COLO829 (cell line): ENCODE data around the gene TMEM131.
"Not testable (repeated sequence)": the region's sequence is repeated elsewhere in the genome, so short reads cannot be mapped to it uniquely, and the experiment has no call there.

Source experiments
- DNase-seq: peaks from one replicate; pipeline ENCODE4 v3.0.0; 2012; ENCODE audit warnings: low spot score

TMEM131 gene

GRCh38 chr2:97995734-97996624 lies at the start of gene TMEM131:
TMEM131 (minus strand) TSS chr2:97995948; CDS start chr2:97995662, 286 bp downstream.
- peak; percentile 90 for DNase-seq

- not testable (repeated sequence) for DNase-seq
Observed at GRCh38 chr2:98044730-98045129, 49.0 kb upstream of the TMEM131 start.

GRCh38 chr2:98043101-98043500 lies 47.4 kb upstream of the TMEM131 start:
- DNase-seq: no peak

GRCh38 chr2:98040331-98040939 lies 44.7 kb upstream of the TMEM131 start:
- no peak for DNase-seq

- no peak for DNase-seq
Observed at GRCh38 chr2:98039085-98039756, 43.5 kb upstream of the TMEM131 start.

GRCh38 chr2:98037666-98038336 lies 42.1 kb upstream of the TMEM131 start:
- no peak for DNase-seq

GRCh38 chr2:98037206-98037605 lies 41.5 kb upstream of the TMEM131 start:
- no peak for DNase-seq

- no peak for DNase-seq
Observed at GRCh38 chr2:98036349-98037000, 40.7 kb upstream of the TMEM131 start.

GRCh38 chr2:98034745-98035144 lies 39.0 kb upstream of the TMEM131 start:
- DNase-seq: no peak

GRCh38 chr2:98032086-98032485 lies 36.3 kb upstream of the TMEM131 start:
- no peak for DNase-seq

GRCh38 chr2:98029718-98030222 lies 34.0 kb upstream of the TMEM131 start:
- DNase-seq: no peak

GRCh38 chr2:98028931-98029717 lies 33.4 kb upstream of the TMEM131 start:
- no peak for DNase-seq

GRCh38 chr2:98028101-98028561 lies 32.4 kb upstream of the TMEM131 start:
- no peak for DNase-seq

GRCh38 chr2:98027538-98027937 lies 31.8 kb upstream of the TMEM131 start:
- DNase-seq: no peak

GRCh38 chr2:98026927-98027522 lies 31.3 kb upstream of the TMEM131 start:
- DNase-seq: no peak

- DNase-seq: no peak
Observed at GRCh38 chr2:98026292-98026691, 30.5 kb upstream of the TMEM131 start.

- peak; percentile 11 for DNase-seq
Observed at GRCh38 chr2:98025481-98026037, 29.8 kb upstream of the TMEM131 start.

- not testable (repeated sequence) for DNase-seq
Observed at GRCh38 chr2:98022067-98022466, 26.3 kb upstream of the TMEM131 start.

- no peak for DNase-seq
Observed at GRCh38 chr2:98020992-98021713, 25.4 kb upstream of the TMEM131 start.
